SK-N-SH treated with all-trans-retinoic acid at 6 μM for 48 hours (cell line): ENCODE data around the gene MYO3A.

Experiments used
- ATAC-seq: fragments of 200-7000 bp; cut with Tn5 transposase; 3 replicates; pipeline ENCODE4 v1.9.1; 2020; ENCODE audit warnings: mild to moderate bottlenecking, moderate library complexity
- ARNTL ChIP-seq: fragments of 450-650 bp; formaldehyde crosslinking; IDR thresholded peaks from 2 replicates; pipeline ENCODE4 v1.5.0; 2020; ENCODE audit warnings: low read depth, mild to moderate bottlenecking, moderate library complexity, borderline replicate concordance
- BACH2 ChIP-seq: fragments of 250-450 bp; sonication (Bioruptor Pico); IDR thresholded peaks from 2 replicates; pipeline ENCODE4 v1.9.0; 2021; ENCODE audit warnings: mild to moderate bottlenecking, borderline replicate concordance
- CSDC2 ChIP-seq: fragments of 250-450 bp; sonication (Bioruptor Pico); IDR thresholded peaks from 2 replicates; pipeline ENCODE4 v1.5.0; 2020; ENCODE audit warnings: mild to moderate bottlenecking, moderate library complexity
- ESRRG ChIP-seq: fragments of 250-450 bp; sonication (Bioruptor Pico); IDR thresholded peaks from 2 replicates; pipeline ENCODE4 v1.6.1; 2021; ENCODE audit warnings: mild to moderate bottlenecking
- GLIS3 ChIP-seq: fragments of 250-450 bp; sonication (Bioruptor Pico); IDR thresholded peaks from 2 replicates; pipeline ENCODE4 v1.5.0; 2020; ENCODE audit warnings: mild to moderate bottlenecking, moderate library complexity
- ISL1 ChIP-seq: fragments of 250-450 bp; sonication (Bioruptor Pico); IDR thresholded peaks from 2 replicates; pipeline ENCODE4 v2.1.2; 2022; ENCODE audit warnings: mild to moderate bottlenecking, moderate library complexity
- OSR1 ChIP-seq: fragments of 250-450 bp; sonication (Bioruptor Pico); IDR thresholded peaks from 2 replicates; pipeline ENCODE4 v1.8.0; 2022; ENCODE audit warnings: moderate library complexity, mild to moderate bottlenecking, inconsistent platforms
- PPARA ChIP-seq: fragments of 250-450 bp; sonication (Bioruptor Pico); IDR thresholded peaks from 2 replicates; pipeline ENCODE4 v1.5.0; 2020; ENCODE audit warnings: mild to moderate bottlenecking, borderline replicate concordance
- RARB ChIP-seq: fragments of 250-450 bp; sonication (Bioruptor Pico); IDR thresholded peaks from 2 replicates; pipeline ENCODE4 v1.8.0; 2021; ENCODE audit warnings: mild to moderate bottlenecking, moderate library complexity
- SNAI2 ChIP-seq: fragments of 250-450 bp; sonication (Bioruptor Pico); IDR thresholded peaks from 2 replicates; pipeline ENCODE4 v1.5.0; 2020; ENCODE audit warnings: mild to moderate bottlenecking, moderate library complexity
- TCF4 ChIP-seq: fragments of 250-450 bp; sonication (Bioruptor Pico); IDR thresholded peaks from 2 replicates; pipeline ENCODE4 v1.8.0; 2021; ENCODE audit warnings: mild to moderate bottlenecking, moderate library complexity, borderline replicate concordance
- TOX ChIP-seq: fragments of 250-450 bp; sonication (Bioruptor Pico); IDR thresholded peaks from 2 replicates; pipeline ENCODE4 v1.8.0; 2021; ENCODE audit warnings: mild to moderate bottlenecking, moderate library complexity, borderline replicate concordance
- ZFP3 ChIP-seq: fragments of 250-450 bp; sonication (Bioruptor Pico); IDR thresholded peaks from 2 replicates; pipeline ENCODE4 v1.5.0; 2020; ENCODE audit warnings: mild to moderate bottlenecking, moderate library complexity
- ZNF565 ChIP-seq: fragments of 450-650 bp; formaldehyde crosslinking; conservative IDR thresholded peaks from 2 replicates; pipeline ENCODE4 v1.5.0; 2020; ENCODE audit warnings: low read depth, mild to moderate bottlenecking, moderate library complexity
- ZNF70 ChIP-seq: fragments of 450-650 bp; formaldehyde crosslinking; IDR thresholded peaks from 2 replicates; pipeline ENCODE4 v1.5.0; 2020; ENCODE audit warnings: mild to moderate bottlenecking, moderate library complexity
- TF ChIP-seq, protein P1 (sequence below): fragments of 250-450 bp; sonication (Bioruptor Pico); IDR thresholded peaks from 2 replicates; pipeline ENCODE4 v1.5.1; 2020; ENCODE audit warnings: low read depth, mild to moderate bottlenecking, moderate library complexity
- TF ChIP-seq, protein P2 (sequence below): fragments of 250-450 bp; sonication (Bioruptor Pico); IDR thresholded peaks from 2 replicates; pipeline ENCODE4 v1.5.1; 2021; ENCODE audit warnings: mild to moderate bottlenecking, moderate library complexity
- TF ChIP-seq, protein P3 (sequence below): fragments of 250-450 bp; sonication (Bioruptor Pico); IDR thresholded peaks from 2 replicates; pipeline ENCODE4 v1.8.0; 2021; ENCODE audit warnings: low read depth, mild to moderate bottlenecking, moderate library complexity, borderline replicate concordance
- TF ChIP-seq, protein P4 (sequence below): fragments of 250-450 bp; sonication (Bioruptor Pico); IDR thresholded peaks from 2 replicates; pipeline ENCODE4 v1.8.0; 2020; ENCODE audit warnings: mild to moderate bottlenecking, moderate library complexity, borderline replicate concordance
- TF ChIP-seq, protein P5 (sequence below): fragments of 250-450 bp; sonication (Bioruptor Pico); IDR thresholded peaks from 2 replicates; pipeline ENCODE4 v1.5.0; 2020; ENCODE audit warnings: mild to moderate bottlenecking, moderate library complexity

MYO3A gene

DNA sequence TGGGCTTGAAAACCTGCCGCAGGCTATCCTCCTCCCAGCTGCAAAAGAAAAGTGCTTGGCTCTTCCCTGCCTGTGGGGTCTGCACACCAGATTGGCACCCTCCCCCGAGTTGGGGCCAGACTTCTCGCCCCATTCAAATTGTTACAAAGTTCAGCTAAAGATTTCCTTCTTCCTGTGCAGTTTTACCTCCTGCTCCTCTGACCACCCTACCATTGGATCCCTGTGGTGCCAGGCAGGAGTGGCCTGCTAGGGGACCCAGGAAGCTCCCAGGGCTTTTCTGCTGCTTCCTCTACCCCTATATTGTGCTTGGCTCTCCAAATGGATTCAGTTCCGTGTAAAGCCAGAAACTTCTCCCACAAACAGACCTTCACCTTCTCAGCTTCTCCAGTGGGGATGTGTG, 147.4 kb downstream of the MYO3A start:
- no peak for TF ChIP-seq TCF4 (CRISPR knock-in tag)
- TF ChIP-seq SNAI2, result no peak
- TF ChIP-seq ESRRG (CRISPR knock-in tag), result no peak
- TF ChIP-seq ZNF565, result no peak
- no peak for TF ChIP-seq GLIS3 (CRISPR knock-in tag)
- TF ChIP-seq, protein P1, sequence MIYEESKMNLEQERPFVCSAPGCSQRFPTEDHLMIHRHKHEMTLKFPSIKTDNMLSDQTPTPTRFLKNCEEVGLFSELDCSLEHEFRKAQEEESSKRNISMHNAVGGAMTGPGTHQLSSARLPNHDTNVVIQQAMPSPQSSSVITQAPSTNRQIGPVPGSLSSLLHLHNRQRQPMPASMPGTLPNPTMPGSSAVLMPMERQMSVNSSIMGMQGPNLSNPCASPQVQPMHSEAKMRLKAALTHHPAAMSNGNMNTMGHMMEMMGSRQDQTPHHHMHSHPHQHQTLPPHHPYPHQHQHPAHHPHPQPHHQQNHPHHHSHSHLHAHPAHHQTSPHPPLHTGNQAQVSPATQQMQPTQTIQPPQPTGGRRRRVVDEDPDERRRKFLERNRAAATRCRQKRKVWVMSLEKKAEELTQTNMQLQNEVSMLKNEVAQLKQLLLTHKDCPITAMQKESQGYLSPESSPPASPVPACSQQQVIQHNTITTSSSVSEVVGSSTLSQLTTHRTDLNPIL (CRISPR knock-in tag), result no peak
- TF ChIP-seq, protein P2, sequence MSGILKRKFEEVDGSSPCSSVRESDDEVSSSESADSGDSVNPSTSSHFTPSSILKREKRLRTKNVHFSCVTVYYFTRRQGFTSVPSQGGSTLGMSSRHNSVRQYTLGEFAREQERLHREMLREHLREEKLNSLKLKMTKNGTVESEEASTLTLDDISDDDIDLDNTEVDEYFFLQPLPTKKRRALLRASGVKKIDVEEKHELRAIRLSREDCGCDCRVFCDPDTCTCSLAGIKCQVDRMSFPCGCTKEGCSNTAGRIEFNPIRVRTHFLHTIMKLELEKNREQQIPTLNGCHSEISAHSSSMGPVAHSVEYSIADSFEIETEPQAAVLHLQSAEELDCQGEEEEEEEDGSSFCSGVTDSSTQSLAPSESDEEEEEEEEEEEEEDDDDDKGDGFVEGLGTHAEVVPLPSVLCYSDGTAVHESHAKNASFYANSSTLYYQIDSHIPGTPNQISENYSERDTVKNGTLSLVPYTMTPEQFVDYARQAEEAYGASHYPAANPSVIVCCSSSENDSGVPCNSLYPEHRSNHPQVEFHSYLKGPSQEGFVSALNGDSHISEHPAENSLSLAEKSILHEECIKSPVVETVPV (CRISPR knock-in tag), result no peak
- no peak for TF ChIP-seq ZNF70 (CRISPR knock-in tag)
- no peak for TF ChIP-seq PPARA (CRISPR knock-in tag)
- TF ChIP-seq ISL1, result no peak
- no peak for TF ChIP-seq BACH2 (CRISPR knock-in tag)
- no peak for TF ChIP-seq ARNTL (CRISPR knock-in tag)
- no peak for TF ChIP-seq CSDC2 (CRISPR knock-in tag)
- TF ChIP-seq, protein P3, sequence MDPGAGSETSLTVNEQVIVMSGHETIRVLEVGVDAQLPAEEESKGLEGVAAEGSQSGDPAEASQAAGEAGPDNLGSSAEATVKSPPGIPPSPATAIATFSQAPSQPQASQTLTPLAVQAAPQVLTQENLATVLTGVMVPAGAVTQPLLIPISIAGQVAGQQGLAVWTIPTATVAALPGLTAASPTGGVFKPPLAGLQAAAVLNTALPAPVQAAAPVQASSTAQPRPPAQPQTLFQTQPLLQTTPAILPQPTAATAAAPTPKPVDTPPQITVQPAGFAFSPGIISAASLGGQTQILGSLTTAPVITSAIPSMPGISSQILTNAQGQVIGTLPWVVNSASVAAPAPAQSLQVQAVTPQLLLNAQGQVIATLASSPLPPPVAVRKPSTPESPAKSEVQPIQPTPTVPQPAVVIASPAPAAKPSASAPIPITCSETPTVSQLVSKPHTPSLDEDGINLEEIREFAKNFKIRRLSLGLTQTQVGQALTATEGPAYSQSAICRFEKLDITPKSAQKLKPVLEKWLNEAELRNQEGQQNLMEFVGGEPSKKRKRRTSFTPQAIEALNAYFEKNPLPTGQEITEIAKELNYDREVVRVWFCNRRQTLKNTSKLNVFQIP (CRISPR knock-in tag), result no peak
- TF ChIP-seq ZFP3, result no peak
- TF ChIP-seq, protein P4, sequence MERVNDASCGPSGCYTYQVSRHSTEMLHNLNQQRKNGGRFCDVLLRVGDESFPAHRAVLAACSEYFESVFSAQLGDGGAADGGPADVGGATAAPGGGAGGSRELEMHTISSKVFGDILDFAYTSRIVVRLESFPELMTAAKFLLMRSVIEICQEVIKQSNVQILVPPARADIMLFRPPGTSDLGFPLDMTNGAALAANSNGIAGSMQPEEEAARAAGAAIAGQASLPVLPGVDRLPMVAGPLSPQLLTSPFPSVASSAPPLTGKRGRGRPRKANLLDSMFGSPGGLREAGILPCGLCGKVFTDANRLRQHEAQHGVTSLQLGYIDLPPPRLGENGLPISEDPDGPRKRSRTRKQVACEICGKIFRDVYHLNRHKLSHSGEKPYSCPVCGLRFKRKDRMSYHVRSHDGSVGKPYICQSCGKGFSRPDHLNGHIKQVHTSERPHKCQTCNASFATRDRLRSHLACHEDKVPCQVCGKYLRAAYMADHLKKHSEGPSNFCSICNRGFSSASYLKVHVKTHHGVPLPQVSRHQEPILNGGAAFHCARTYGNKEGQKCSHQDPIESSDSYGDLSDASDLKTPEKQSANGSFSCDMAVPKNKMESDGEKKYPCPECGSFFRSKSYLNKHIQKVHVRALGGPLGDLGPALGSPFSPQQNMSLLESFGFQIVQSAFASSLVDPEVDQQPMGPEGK (CRISPR knock-in tag), result no peak
- TF ChIP-seq, protein P5, sequence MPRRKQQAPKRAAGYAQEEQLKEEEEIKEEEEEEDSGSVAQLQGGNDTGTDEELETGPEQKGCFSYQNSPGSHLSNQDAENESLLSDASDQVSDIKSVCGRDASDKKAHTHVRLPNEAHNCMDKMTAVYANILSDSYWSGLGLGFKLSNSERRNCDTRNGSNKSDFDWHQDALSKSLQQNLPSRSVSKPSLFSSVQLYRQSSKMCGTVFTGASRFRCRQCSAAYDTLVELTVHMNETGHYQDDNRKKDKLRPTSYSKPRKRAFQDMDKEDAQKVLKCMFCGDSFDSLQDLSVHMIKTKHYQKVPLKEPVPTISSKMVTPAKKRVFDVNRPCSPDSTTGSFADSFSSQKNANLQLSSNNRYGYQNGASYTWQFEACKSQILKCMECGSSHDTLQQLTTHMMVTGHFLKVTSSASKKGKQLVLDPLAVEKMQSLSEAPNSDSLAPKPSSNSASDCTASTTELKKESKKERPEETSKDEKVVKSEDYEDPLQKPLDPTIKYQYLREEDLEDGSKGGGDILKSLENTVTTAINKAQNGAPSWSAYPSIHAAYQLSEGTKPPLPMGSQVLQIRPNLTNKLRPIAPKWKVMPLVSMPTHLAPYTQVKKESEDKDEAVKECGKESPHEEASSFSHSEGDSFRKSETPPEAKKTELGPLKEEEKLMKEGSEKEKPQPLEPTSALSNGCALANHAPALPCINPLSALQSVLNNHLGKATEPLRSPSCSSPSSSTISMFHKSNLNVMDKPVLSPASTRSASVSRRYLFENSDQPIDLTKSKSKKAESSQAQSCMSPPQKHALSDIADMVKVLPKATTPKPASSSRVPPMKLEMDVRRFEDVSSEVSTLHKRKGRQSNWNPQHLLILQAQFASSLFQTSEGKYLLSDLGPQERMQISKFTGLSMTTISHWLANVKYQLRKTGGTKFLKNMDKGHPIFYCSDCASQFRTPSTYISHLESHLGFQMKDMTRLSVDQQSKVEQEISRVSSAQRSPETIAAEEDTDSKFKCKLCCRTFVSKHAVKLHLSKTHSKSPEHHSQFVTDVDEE (CRISPR knock-in tag), result no peak
- ATAC-seq, result no peak

DNA sequence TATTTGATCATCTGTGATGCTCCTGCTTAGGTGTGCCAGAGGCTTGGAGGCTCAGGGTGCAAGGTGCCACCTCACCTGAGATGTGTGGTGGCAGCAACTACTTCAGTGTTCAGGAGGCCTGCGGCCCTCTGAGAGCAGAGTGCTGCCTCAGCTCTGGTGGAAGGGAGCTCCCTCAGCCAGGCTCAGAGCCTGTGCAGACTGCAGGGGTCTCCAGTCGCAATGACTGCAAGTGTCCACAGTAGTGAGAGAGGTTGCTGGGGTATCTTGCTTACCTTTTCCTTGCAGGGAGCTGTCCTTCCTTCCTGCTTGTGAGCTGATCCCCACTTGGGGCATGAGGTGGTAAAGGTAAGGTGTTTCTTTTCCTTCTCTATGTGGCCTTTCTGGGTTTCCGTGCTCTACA, 151.5 kb downstream of the MYO3A start:
- TF ChIP-seq, protein P2 (CRISPR knock-in tag), result no peak
- ATAC-seq, result no peak

DNA sequence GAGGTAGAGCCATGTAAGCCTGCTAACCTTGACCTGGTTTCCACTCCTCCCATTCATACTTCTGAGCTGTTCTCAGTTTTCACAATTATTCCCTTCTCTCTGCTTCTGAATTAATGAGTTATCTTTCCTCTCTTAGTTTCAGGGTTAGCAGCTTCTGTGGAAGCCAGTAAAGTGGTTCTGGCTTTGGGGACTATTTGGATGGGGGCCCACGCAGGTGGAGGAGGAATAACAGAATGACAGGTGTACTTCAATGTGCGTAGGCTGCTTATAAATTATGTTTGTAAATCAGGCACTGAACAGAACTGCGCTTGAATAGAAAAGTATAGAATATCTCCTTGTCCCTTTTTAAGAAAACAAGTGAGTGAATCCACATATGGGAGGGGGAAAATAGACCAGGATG, 153.6 kb downstream of the MYO3A start:
- ATAC-seq, result no peak
- TF ChIP-seq CSDC2 (CRISPR knock-in tag), result no peak
- no peak for TF ChIP-seq TOX
- TF ChIP-seq ZFP3, result no peak
- TF ChIP-seq GLIS3 (CRISPR knock-in tag), result no peak
- TF ChIP-seq, protein P4 (CRISPR knock-in tag), result no peak
- TF ChIP-seq, protein P3 (CRISPR knock-in tag), result no peak
- no peak for TF ChIP-seq OSR1 (CRISPR knock-in tag)
- TF ChIP-seq ZNF70 (CRISPR knock-in tag), result no peak
- no peak for TF ChIP-seq ARNTL (CRISPR knock-in tag)
- no peak for TF ChIP-seq RARB (CRISPR knock-in tag)
- TF ChIP-seq ESRRG (CRISPR knock-in tag), result no peak
- TF ChIP-seq, protein P5 (CRISPR knock-in tag), result no peak
